Panc1 (cell line): ENCODE measurements around the gene SIN3B. TPM values are rescaled to one million over a fixed set of nuclear protein-coding genes. Genes with fewer than 3 reads are reported as not detected.

Experiments
- ATAC-seq: fragments of 200-7000 bp; cut with Tn5 transposase; 2 replicates; pipeline ENCODE4 v1.9.1; 2020; ENCODE audit warnings: mild to moderate bottlenecking, moderate library complexity
- BruUV-seq: library from RNA; stranded (reverse); fragments of 400-500 nt; replicated peaks from 2 replicates; lab custom pipeline; 2021; lab: Mats Ljungman, UMichigan
- CTCF ChIA-PET: fragments of 300-600 bp; sonication (Branson Sonifier 250); formaldehyde crosslinking; loops from one replicate; lab custom pipeline; 2022; ENCODE audit warnings: antibody characterized with exemption; lab: Charles Lee
- POLR2A ChIA-PET: fragments of 300-600 bp; sonication (Branson Sonifier 250); formaldehyde crosslinking; loops from one replicate; lab custom pipeline; 2022; ENCODE audit warnings: antibody characterized with exemption; lab: Charles Lee
- DNase-seq: peaks from one replicate; pipeline ENCODE4 v3.0.0-alpha.2; 2010; ENCODE audit warnings: low read depth, low spot score
- H3K27ac ChIP-seq: 2 replicates; pipeline ENCODE4 v1.5.1; 2011; ENCODE audit warnings: mild to moderate bottlenecking, low read length, inconsistent platforms
- H3K27me3 ChIP-seq: fragments of 200-500 bp; sonication (Bioruptor generic); 2 replicates; pipeline ENCODE4 v1.6.0; 2014; ENCODE audit warnings: low read length, inconsistent platforms; ENCODE audit not compliant: control insufficient read depth, insufficient read depth
- H3K36me3 ChIP-seq: fragments of 200-500 bp; sonication (Bioruptor generic); 2 replicates; pipeline ENCODE4 v1.5.1; 2014; ENCODE audit warnings: inconsistent platforms, mild to moderate bottlenecking, low read length, moderate library complexity; ENCODE audit not compliant: control insufficient read depth, insufficient read depth
- H3K4me1 ChIP-seq: 2 replicates; pipeline ENCODE4 v1.5.1; 2011; ENCODE audit warnings: inconsistent platforms, mild to moderate bottlenecking, low read length, moderate library complexity; ENCODE audit not compliant: control insufficient read depth, insufficient read depth
- H3K4me3 ChIP-seq, 2 experiments: 2 replicates each; pipeline ENCODE4 v1.5.1; 2011 to 2012; ENCODE audit warnings: low read depth in 2 of 2, low read length in 2 of 2, mild to moderate bottlenecking in 2 of 2, inconsistent platforms in 1 of 2, moderate library complexity in 1 of 2
- H3K9me3 ChIP-seq: fragments of 200-500 bp; sonication (Bioruptor generic); 2 replicates; pipeline ENCODE4 v1.5.1; 2014; ENCODE audit warnings: low read depth, mild to moderate bottlenecking, inconsistent platforms, low read length, moderate library complexity; ENCODE audit not compliant: control insufficient read depth, insufficient read depth
- CTCF ChIP-seq: fragments of 450-650 bp; IDR thresholded peaks from 2 replicates; pipeline ENCODE4 v1.5.1; 2017; ENCODE audit warnings: mild to moderate bottlenecking
- POLR2AphosphoS5 ChIP-seq: IDR thresholded peaks from 2 replicates; pipeline ENCODE4 v1.6.1; 2012; ENCODE audit warnings: mild to moderate bottlenecking, low read depth, low read length, moderate library complexity
- REST ChIP-seq, 2 experiments: IDR thresholded peaks; 2 replicates each; pipeline ENCODE4 v1.6.1; 2011 to 2012; ENCODE audit warnings: low read depth in 2 of 2, control low read depth in 1 of 2, low read length in 1 of 2, mild to moderate bottlenecking in 1 of 2, moderate library complexity in 1 of 2; ENCODE audit not compliant: insufficient read depth in 1 of 2
- SIN3A ChIP-seq: IDR thresholded peaks from 2 replicates; pipeline ENCODE4 v1.6.1; 2012; ENCODE audit warnings: low read depth, mild to moderate bottlenecking, low read length, moderate library complexity, borderline replicate concordance; ENCODE audit not compliant: insufficient read depth
- TCF7L2 ChIP-seq: IDR thresholded peaks from 2 replicates; pipeline ENCODE4 v1.6.1; 2011; ENCODE audit warnings: mild to moderate bottlenecking, low read depth, low read length, inconsistent platforms
- in situ Hi-C: cut with HindIII; loops from 2 replicates; pipeline ENCODE4 v1.10.0; 2016; ENCODE audit warnings: low sequenced_read_pairs, low pct_unique_long_range_greater_than_20kb
- intact Hi-C: fragments of 100-400 bp; cut with micrococcal nuclease; formaldehyde crosslinking; loops from one replicate; pipeline ENCODE4 v1.10.0; 2022; ENCODE audit not compliant: unreplicated experiment
- total RNA-seq: library from RNA; stranded (reverse); gene quantifications from one replicate; pipeline ENCODE4 v1.2.1, GENCODE V29; 2021; ENCODE audit not compliant: unreplicated experiment

SIN3B gene
- total RNA-seq, 1 experiment from 2014 or later = 47.0 TPM

- H3K36me3 ChIP-seq = no peaks in the 10 kb centered on the region
- no TSS peak for BruUV-seq
- H3K27ac ChIP-seq = no peak overlapping the region
- TF ChIP-seq POLR2AphosphoS5 (no peak), TCF7L2 (no peak), CTCF (no peak), SIN3A (no peak), REST (IDR thresholded peaks at IDR 0.05; ENCODE audit: insufficient read depth in 1 of 2, low read depth in 2 of 2, low read length in 1 of 2) (no peak)
- intact Hi-C loops (no loop called here), in situ Hi-C loops (no loop called here)
- H3K4me1 ChIP-seq = no peaks in the 10 kb centered on the region
- DNase-seq (no peak), ATAC-seq (no peak)
- H3K27me3 ChIP-seq = no peaks in the 10 kb centered on the region
- H3K9me3 ChIP-seq = no peaks in the 10 kb centered on the region
- CTCF ChIA-PET = no interaction called here
- POLR2A ChIA-PET = interaction anchor here (0.7 kb wide), 1 partner anchor 9 kb away, joined by 8 read pairs; no protein-coding TSS in a partner anchor
- no peak overlapping the region for H3K4me3 ChIP-seq
These were observed 27.6 kb upstream of the SIN3B start for GRCh38 chr19:16801600-16802013.

GRCh38 chr19:16804176-16804575 is 25.0 kb upstream of the SIN3B start:
- DNase-seq (no peak), ATAC-seq (no peak)
- TF ChIP-seq TCF7L2 = no peak
- TF ChIP-seq SIN3A = no peak
- TF ChIP-seq CTCF = no peak
- TF ChIP-seq REST (IDR thresholded peaks at IDR 0.05; ENCODE audit: insufficient read depth in 1 of 2, low read depth in 2 of 2, low read length in 1 of 2) = no peak
- no peaks in the 10 kb centered on the region for H3K4me1 ChIP-seq
- BruUV-seq = no TSS peak
- H3K27me3 ChIP-seq = no peaks in the 10 kb centered on the region
- H3K27ac ChIP-seq = no peak overlapping the region
- no peaks in the 10 kb centered on the region for H3K9me3 ChIP-seq
- H3K4me3 ChIP-seq = no peak overlapping the region
- ChIA-PET POLR2A (interaction anchor here (0.7 kb wide), 1 partner anchor 333 kb away, joined by 7 read pairs; no protein-coding TSS in a partner anchor), CTCF (interaction anchor here (0.7 kb wide), 1 partner anchor 48 kb away, joined by 7 read pairs; no protein-coding TSS in a partner anchor)
- no peaks in the 10 kb centered on the region for H3K36me3 ChIP-seq
- in situ Hi-C loops (no loop called here), intact Hi-C loops (no loop called here)
